ENCODE results near the gene KIF18B.

GRCh38 chr17:44940768-44941167, 6.8 kb downstream of the KIF18B start:
- TF ChIP-seq POLR2A (IDR thresholded peaks at IDR 0.05; ENCODE audit: control extremely low read depth in 1 of 2, low read depth in 2 of 2, low read length in 2 of 2) = no peak
- TF ChIP-seq BACH1 (IDR thresholded peaks at IDR 0.05; ENCODE audit: low read length) = no peak
- TF ChIP-seq, protein P1, sequence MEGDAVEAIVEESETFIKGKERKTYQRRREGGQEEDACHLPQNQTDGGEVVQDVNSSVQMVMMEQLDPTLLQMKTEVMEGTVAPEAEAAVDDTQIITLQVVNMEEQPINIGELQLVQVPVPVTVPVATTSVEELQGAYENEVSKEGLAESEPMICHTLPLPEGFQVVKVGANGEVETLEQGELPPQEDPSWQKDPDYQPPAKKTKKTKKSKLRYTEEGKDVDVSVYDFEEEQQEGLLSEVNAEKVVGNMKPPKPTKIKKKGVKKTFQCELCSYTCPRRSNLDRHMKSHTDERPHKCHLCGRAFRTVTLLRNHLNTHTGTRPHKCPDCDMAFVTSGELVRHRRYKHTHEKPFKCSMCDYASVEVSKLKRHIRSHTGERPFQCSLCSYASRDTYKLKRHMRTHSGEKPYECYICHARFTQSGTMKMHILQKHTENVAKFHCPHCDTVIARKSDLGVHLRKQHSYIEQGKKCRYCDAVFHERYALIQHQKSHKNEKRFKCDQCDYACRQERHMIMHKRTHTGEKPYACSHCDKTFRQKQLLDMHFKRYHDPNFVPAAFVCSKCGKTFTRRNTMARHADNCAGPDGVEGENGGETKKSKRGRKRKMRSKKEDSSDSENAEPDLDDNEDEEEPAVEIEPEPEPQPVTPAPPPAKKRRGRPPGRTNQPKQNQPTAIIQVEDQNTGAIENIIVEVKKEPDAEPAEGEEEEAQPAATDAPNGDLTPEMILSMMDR (IDR thresholded peaks at IDR 0.05; ENCODE audit: control extremely low read depth in 1 of 3, insufficient read depth in 1 of 3, low read depth in 1 of 3, low read length in 3 of 3) = no peak
- no peak for TF ChIP-seq RFX5 (IDR thresholded peaks at IDR 0.05; ENCODE audit: borderline replicate concordance, low read depth, low read length)
- TF ChIP-seq MAFK (IDR thresholded peaks at IDR 0.05; ENCODE audit: low read depth, low read length) = no peak
- TF ChIP-seq CHD2 (IDR thresholded peaks at IDR 0.05; ENCODE audit: low read length) = no peak
- no peak for TF ChIP-seq TAF1 (IDR thresholded peaks at IDR 0.05; ENCODE audit: low read depth, low read length)
- TF ChIP-seq EZH2 (IDR thresholded peaks at IDR 0.05; ENCODE audit: low read depth, low read length, severe bottlenecking) = no peak
